K562 (cell line): ENCODE measurements around the gene NAA38. TPM values are rescaled to one million over a fixed set of nuclear protein-coding genes. Genes with fewer than 3 reads are reported as not detected.

ENCODE experiments used
- ATAC-seq: fragments of 200-7000 bp; cut with Tn5 transposase; 3 replicates; pipeline ENCODE4 v1.9.1; 2020; ENCODE audit warnings: moderate library complexity
- BruUV-seq: library from RNA; stranded (reverse); fragments of 400-500 nt; replicated peaks from 2 replicates; lab custom pipeline; 2021; lab: Mats Ljungman, UMichigan
- CTCF ChIA-PET: fragments of 300-600 bp; formaldehyde crosslinking; extraction: SDS; loops from one replicate; lab custom pipeline; 2021; ENCODE audit warnings: low intra/inter-chr PET ratio; lab: Yijun Ruan, JAX
- POLR2A ChIA-PET: fragments of 300-600, 350-650 bp; sonication (Branson Sonifier 250); formaldehyde crosslinking; extraction: SDS; loops from one replicate; lab custom pipeline; 2021; ENCODE audit warnings: antibody characterized with exemption, inconsistent platforms; lab: Yijun Ruan, JAX
- DNase-seq, 4 experiments: peaks; one replicate each; pipeline versions ENCODE4 v3.0.0 to v3.0.0-alpha.2; 2011 to 2018; ENCODE audit warnings: low spot score in 3 of 4, mixed read lengths in 3 of 4; ENCODE audit errors: extremely low read depth in 1 of 4
- FAIRE-seq: peaks from 2 replicates; lab custom pipeline; 2011; peaks lifted over from hg19 to GRCh38; lab: Jason Lieb, UNC
- H2AFZ ChIP-seq: 2 replicates; pipeline ENCODE4 v1.6.0; 2011; ENCODE audit warnings: low read depth, low read length, control low read depth, inconsistent platforms
- H3K27ac ChIP-seq: fragments of 200-600 bp; 3 replicates; pipeline ENCODE4 v1.8.0; 2011; ENCODE audit warnings: low read depth, mild to moderate bottlenecking, control low read depth, inconsistent platforms, low read length, moderate library complexity, mixed read lengths; ENCODE audit errors: extremely low read depth
- H3K27me3 ChIP-seq, 2 experiments: fragments of 300-600 bp in 1 of 2; 2 replicates in 1 of 2; 3 replicates in 1 of 2; pipeline versions ENCODE4 v1.6.0 to v1.8.0; 2011; ENCODE audit warnings: inconsistent platforms in 2 of 2, low read length in 2 of 2, mild to moderate bottlenecking in 1 of 2, mixed read lengths in 1 of 2, moderate library complexity in 1 of 2; ENCODE audit not compliant: control insufficient read depth in 2 of 2, insufficient read depth in 2 of 2
- H3K36me3 ChIP-seq: fragments of 300-600 bp; 3 replicates; pipeline ENCODE4 v1.8.0; 2011; ENCODE audit warnings: mild to moderate bottlenecking, low read length, inconsistent platforms; ENCODE audit not compliant: control insufficient read depth, insufficient read depth
- H3K4me1 ChIP-seq, 2 experiments: fragments of 200-600 bp in 1 of 2; replicated peaks in 1 of 2; 2 replicates in 1 of 2; 3 replicates in 1 of 2; pipeline versions ENCODE4 v1.5.1 to v1.8.0; 2011; ENCODE audit warnings: inconsistent platforms in 2 of 2, low read length in 2 of 2, mild to moderate bottlenecking in 1 of 2, mixed read lengths in 1 of 2, moderate library complexity in 1 of 2; ENCODE audit not compliant: control insufficient read depth in 2 of 2, insufficient read depth in 2 of 2
- H3K4me2 ChIP-seq: 2 replicates; pipeline ENCODE4 v1.6.1; 2011; ENCODE audit warnings: low read length, control low read depth, inconsistent platforms, mixed read lengths; ENCODE audit not compliant: insufficient read depth
- H3K4me3 ChIP-seq: fragments of 200-600 bp; sonication (generic), shearing (Covaris generic); 2 replicates; pipeline ENCODE4 v1.5.1; 2016; ENCODE audit warnings: control low read depth, inconsistent platforms
- H3K79me2 ChIP-seq: fragments of 200-600 bp; 3 replicates; pipeline ENCODE4 v1.8.0; 2011; ENCODE audit warnings: low read length, inconsistent platforms; ENCODE audit not compliant: control insufficient read depth, insufficient read depth
- H3K9ac ChIP-seq, 2 experiments: 2 replicates each; pipeline versions ENCODE4 v1.6.0 to v1.6.1; 2011; ENCODE audit warnings: low read depth in 2 of 2, low read length in 2 of 2, control low read depth in 1 of 2, inconsistent platforms in 1 of 2, mild to moderate bottlenecking in 1 of 2, mixed read lengths in 1 of 2; ENCODE audit not compliant: insufficient read depth in 1 of 2
- H3K9me1 ChIP-seq: one replicate; pipeline ENCODE4 v1.6.0; 2011; ENCODE audit warnings: inconsistent platforms, mild to moderate bottlenecking, low read length, moderate library complexity; ENCODE audit not compliant: control insufficient read depth, insufficient read depth
- H3K9me3 ChIP-seq: replicated peaks from 2 replicates; pipeline ENCODE4 v1.5.1; 2011; ENCODE audit warnings: low read depth, low read length, inconsistent platforms; ENCODE audit not compliant: control insufficient read depth, insufficient read depth
- H4K20me1 ChIP-seq: replicated peaks from 2 replicates; pipeline ENCODE4 v1.6.1; 2011; ENCODE audit warnings: low read length, inconsistent platforms, mixed read lengths; ENCODE audit not compliant: control insufficient read depth, insufficient read depth
- CBX5 ChIP-seq: IDR thresholded peaks from 2 replicates; pipeline ENCODE4 v1.6.1; 2014; ENCODE audit warnings: low read depth, borderline replicate concordance
- FOXM1 ChIP-seq, 2 experiments: fragments of 450-650 bp in 1 of 2; sonication (generic) in 1 of 2; formaldehyde crosslinking in 1 of 2; IDR thresholded peaks; 2 replicates each; pipeline versions ENCODE4 v1.6.1 to v1.9.0; 2017 to 2022; ENCODE audit warnings: low read depth in 2 of 2, mild to moderate bottlenecking in 2 of 2, missing genetic modification reagents in 1 of 2, moderate library complexity in 1 of 2
- JUN ChIP-seq, 2 experiments: sonication (generic) in 1 of 2; formaldehyde crosslinking in 1 of 2; IDR thresholded peaks; 2 replicates each; pipeline versions ENCODE4 v1.6.1 to v1.8.0; 2012 to 2022; ENCODE audit warnings: borderline replicate concordance in 2 of 2, mild to moderate bottlenecking in 2 of 2, improper control_type of control experiment in 1 of 2, low read depth in 1 of 2, low read length in 1 of 2, missing genetic modification reagents in 1 of 2
- PHTF2 ChIP-seq: fragments of 250-450 bp; sonication (Bioruptor Pico); IDR thresholded peaks from 2 replicates; pipeline ENCODE4 v1.5.0; 2021; ENCODE audit warnings: mild to moderate bottlenecking
- RBBP5 ChIP-seq: fragments of 200-600 bp; sonication (generic); IDR thresholded peaks from 2 replicates; pipeline ENCODE4 v1.6.1; 2012; ENCODE audit warnings: borderline replicate concordance, mild to moderate bottlenecking, low read length, control low read depth, inconsistent platforms; ENCODE audit not compliant: insufficient read depth, poor library complexity, severe bottlenecking
- RBFOX2 ChIP-seq: fragments of 200-400 bp; formaldehyde crosslinking; IDR thresholded peaks from 2 replicates; pipeline ENCODE4 v1.6.1; 2017; ENCODE audit warnings: low read depth, mild to moderate bottlenecking, low read length, moderate library complexity
- RBM22 ChIP-seq: fragments of 200-400 bp; formaldehyde crosslinking; IDR thresholded peaks from 2 replicates; pipeline ENCODE4 v1.6.1; 2018; ENCODE audit warnings: low read length, low read depth; ENCODE audit not compliant: poor library complexity, severe bottlenecking
- SMAD2 ChIP-seq: fragments of 150-350 bp; IDR thresholded peaks from 2 replicates; pipeline ENCODE4 v1.6.1; 2014; ENCODE audit warnings: low read depth, mild to moderate bottlenecking, low read length
- ZBTB7A ChIP-seq: IDR thresholded peaks from 2 replicates; pipeline ENCODE4 v1.6.1; 2011; ENCODE audit warnings: low read depth, mild to moderate bottlenecking, low read length, moderate library complexity, borderline replicate concordance; ENCODE audit not compliant: control insufficient read depth
- ZNF551 ChIP-seq: fragments of 250-450 bp; sonication (Bioruptor Pico); IDR thresholded peaks from 2 replicates; pipeline ENCODE4 v1.5.0; 2021; ENCODE audit warnings: mild to moderate bottlenecking, moderate library complexity
- WGBS: fragments of 100-300 bp; shearing (Covaris generic); methylation state at CpG from one replicate; pipeline ENCODE4 v1.1.6; 2016; ENCODE audit warnings: low coverage, mixed read lengths; ENCODE audit not compliant: insufficient coverage; ENCODE audit errors: missing lambda C conversion rate; 5-methylcytosine and 5-hydroxymethylcytosine counted together
- in situ Hi-C: fragments of 300-500 bp; cut with MboI; formaldehyde crosslinking; loops from 4 replicates; pipeline ENCODE4 v1.15.0; 2018; ENCODE audit warnings: inconsistent platforms, mixed read lengths
- intact Hi-C: fragments of 100-400 bp; cut with micrococcal nuclease; formaldehyde crosslinking; loops from 2 replicates; pipeline ENCODE4 v1.14.2; 2022
- polyA plus RNA-seq, 8 experiments: library from polyadenylated mRNA; depleted of rRNA in 4 of 8; stranded (reverse) in 5 of 8; unstranded in 3 of 8; fragments of >200 nt; fragmentation: Nextera tagmentation in 2 of 8; fragmentation: Illumina TruSeq in 1 of 8; extraction: Ambion mirVana in 2 of 8; extraction: Trizol in 1 of 8; gene quantifications; 2 replicates each; pipeline versions ENCODE4 v1.2.1 to v1.2.3, GENCODE V29; 2011 to 2014; ENCODE audit warnings: inconsistent platforms in 1 of 8, missing spikeins in 1 of 8
- total RNA-seq, 7 experiments: library from RNA; depleted of rRNA in 6 of 7; stranded (reverse); fragments of >200 nt in 6 of 7; fragmentation: Illumina TruSeq in 2 of 7; extraction: Trizol in 2 of 7; gene quantifications; 2 replicates each; pipeline versions ENCODE4 v1.2.1 to v1.2.3, GENCODE V29; 2011 to 2021; ENCODE audit warnings: low replicate concordance in 1 of 7
- TF ChIP-seq, protein P1 (sequence below): sonication (generic); formaldehyde crosslinking; IDR thresholded peaks from 2 replicates; pipeline ENCODE4 v1.8.1; 2023; ENCODE audit warnings: mild to moderate bottlenecking, missing genetic modification reagents

The NAA38 gene
- total and polyA plus RNA-seq, 9 of the 15 experiments (the other 6 are each of a cell fraction or from before 2014, with no cell fraction given): 16.4 to 99.8 (median 57.3) TPM

DNA sequence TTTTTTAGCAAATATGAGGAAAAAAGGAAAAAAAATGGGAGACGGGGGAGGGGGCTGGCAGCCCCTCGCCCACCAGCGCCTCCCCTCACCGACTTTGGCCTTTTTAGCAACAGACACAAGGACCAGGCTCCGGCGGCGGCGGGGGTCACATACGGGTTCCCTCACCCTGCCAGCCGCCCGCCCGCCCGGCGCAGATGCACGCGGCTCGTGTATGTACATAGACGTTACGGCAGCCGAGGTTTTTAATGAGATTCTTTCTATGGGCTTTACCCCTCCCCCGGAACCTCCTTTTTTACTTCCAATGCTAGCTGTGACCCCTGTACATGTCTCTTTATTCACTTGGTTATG lies 3.7 kb downstream of the NAA38 start:
- no peak overlapping the region for H2AFZ ChIP-seq
- BruUV-seq: no TSS peak
- H3K27me3 ChIP-seq: no peaks in the 10 kb centered on the region
- TF ChIP-seq ZBTB7A: 0 out of 2 replicates have a peak, but pooled peaks have one; percentile 24
- no peak for TF ChIP-seq PHTF2 (CRISPR knock-in tag)
- no peak overlapping the region for H3K9ac ChIP-seq
- DNase-seq (no peak), ATAC-seq (no peak), FAIRE-seq (no peak)
- H3K27ac ChIP-seq: no peak overlapping the region
- no peaks in the 10 kb centered on the region for H3K9me1 ChIP-seq
- WGBS: 85% methylated on average over 5 of the region's 21 CpGs
- ChIA-PET POLR2A (interaction anchor here (0.7 kb wide), 1 partner anchor 60 kb away, joined by 3 read pairs; no protein-coding TSS in a partner anchor), CTCF (no interaction called here)
- H4K20me1 ChIP-seq: no peaks in the 10 kb centered on the region
- peaks cover 8% of the 10 kb centered on the region; the same call in 2 of the 3 replicates for H3K79me2 ChIP-seq
- no peak overlapping the region for H3K4me2 ChIP-seq
- H3K4me1 ChIP-seq: peaks cover 5 to 52% of the 10 kb centered on the region in 2 experiments; a peak in 4 of 5 replicates
- H3K4me3 ChIP-seq: no peak overlapping the region
- H3K9me3 ChIP-seq: no peaks in the 10 kb centered on the region
- in situ Hi-C loops: no loop called here
- intact Hi-C loops: loop anchor here (10.0 kb wide), 1 partner anchor 109 kb away; no protein-coding TSS in a partner anchor
- peaks cover 44% of the 10 kb centered on the region; the same call in 2 of the 3 replicates for H3K36me3 ChIP-seq

DNA sequence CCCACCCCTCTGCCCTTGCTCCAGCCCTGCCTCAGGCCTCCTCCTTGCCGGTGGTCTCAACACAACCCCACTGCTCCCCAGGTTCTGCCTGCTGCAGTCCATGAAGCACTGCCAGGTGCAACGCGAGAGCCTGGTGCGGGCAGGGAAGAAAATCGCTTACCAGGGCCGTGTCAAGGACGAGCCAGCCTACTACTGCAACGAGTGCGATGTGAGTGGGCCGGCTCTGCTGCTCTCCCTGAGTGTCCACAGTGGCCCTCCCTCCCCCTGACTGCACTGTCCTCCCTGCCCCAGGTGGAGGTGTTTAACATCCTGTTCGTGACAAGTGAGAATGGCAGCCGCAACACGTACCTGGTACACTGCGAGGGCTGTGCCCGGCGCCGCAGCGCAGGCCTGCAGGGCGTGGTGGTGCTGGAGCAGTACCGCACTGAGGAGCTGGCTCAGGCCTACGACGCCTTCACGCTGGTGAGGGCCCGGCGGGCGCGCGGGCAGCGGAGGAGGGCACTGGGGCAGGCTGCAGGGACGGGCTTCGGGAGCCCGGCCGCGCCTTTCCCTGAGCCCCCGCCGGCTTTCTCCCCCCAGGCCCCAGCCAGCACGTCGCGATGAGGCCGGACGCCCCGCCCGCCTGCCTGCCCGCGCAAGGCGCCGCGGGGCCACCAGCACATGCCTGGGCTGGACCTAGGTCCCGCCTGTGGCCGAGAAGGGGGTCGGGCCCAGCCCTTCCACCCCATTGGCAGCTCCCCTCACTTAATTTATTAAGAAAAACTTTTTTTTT lies 4.3 kb downstream of the NAA38 start:
- Histone ChIP-seq H3K4me3 (no peak overlapping the region), H3K27ac (no peak overlapping the region), H3K4me2 (no peak overlapping the region), H3K36me3 (peaks cover 46% of the 10 kb centered on the region; the same call in 2 of the 3 replicates), H3K27me3 (no peaks in the 10 kb centered on the region), H4K20me1 (no peaks in the 10 kb centered on the region), H3K9me3 (no peaks in the 10 kb centered on the region), H2AFZ (no peak overlapping the region), H3K4me1 (peaks cover 5 to 46% of the 10 kb centered on the region in 2 experiments; a peak in 3 of 5 replicates), H3K79me2 (peaks cover 6% of the 10 kb centered on the region; the same call in 1 of the 3 replicates), H3K9ac (no peak overlapping the region), H3K9me1 (no peaks in the 10 kb centered on the region)
- BruUV-seq: no TSS peak
- intact Hi-C loops: loop anchor here (10.0 kb wide), 1 partner anchor 108 kb away; no protein-coding TSS in a partner anchor
- POLR2A ChIA-PET: interaction anchor here (0.7 kb wide), 1 partner anchor 60 kb away, joined by 3 read pairs; no protein-coding TSS in a partner anchor
- CTCF ChIA-PET: no interaction called here
- FAIRE-seq (no peak), ATAC-seq (no peak), DNase-seq (no peak)
- in situ Hi-C loops: no loop called here
- 92% methylated on average over 22 of the region's 51 CpGs for WGBS
- TF ChIP-seq FOXM1 (IDR thresholded peaks at IDR 0.05; ENCODE audit: low read depth) (no peak), FOXM1 (CRISPR knock-in tag; IDR thresholded peaks at IDR 0.05; ENCODE audit: low read depth) (no peak), RBM22 (peak; percentile 62), CBX5 (no peak), ZNF551 (no peak), SMAD2 (no peak), JUN (IDR thresholded peaks at IDR 0.05; ENCODE audit: borderline replicate concordance, low read depth, low read length) (no peak), JUN (CRISPR knock-in tag; IDR thresholded peaks at IDR 0.05; ENCODE audit: borderline replicate concordance) (no peak), RBBP5 (no peak), RBFOX2 (peak; percentile 54; the same call in 1 of the 2 replicates)
- TF ChIP-seq, protein P1, sequence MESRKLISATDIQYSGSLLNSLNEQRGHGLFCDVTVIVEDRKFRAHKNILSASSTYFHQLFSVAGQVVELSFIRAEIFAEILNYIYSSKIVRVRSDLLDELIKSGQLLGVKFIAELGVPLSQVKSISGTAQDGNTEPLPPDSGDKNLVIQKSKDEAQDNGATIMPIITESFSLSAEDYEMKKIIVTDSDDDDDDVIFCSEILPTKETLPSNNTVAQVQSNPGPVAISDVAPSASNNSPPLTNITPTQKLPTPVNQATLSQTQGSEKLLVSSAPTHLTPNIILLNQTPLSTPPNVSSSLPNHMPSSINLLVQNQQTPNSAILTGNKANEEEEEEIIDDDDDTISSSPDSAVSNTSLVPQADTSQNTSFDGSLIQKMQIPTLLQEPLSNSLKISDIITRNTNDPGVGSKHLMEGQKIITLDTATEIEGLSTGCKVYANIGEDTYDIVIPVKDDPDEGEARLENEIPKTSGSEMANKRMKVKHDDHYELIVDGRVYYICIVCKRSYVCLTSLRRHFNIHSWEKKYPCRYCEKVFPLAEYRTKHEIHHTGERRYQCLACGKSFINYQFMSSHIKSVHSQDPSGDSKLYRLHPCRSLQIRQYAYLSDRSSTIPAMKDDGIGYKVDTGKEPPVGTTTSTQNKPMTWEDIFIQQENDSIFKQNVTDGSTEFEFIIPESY: peak; percentile 78
